NCI-H1436 (cell line): Measurements from ENCODE around the gene ZNF600.
"Not testable (repeated sequence)": the region's sequence is repeated elsewhere in the genome, so short reads cannot be mapped to it uniquely, and the experiment has no call there.

Source experiments
- DNase-seq: peaks from one replicate; lab custom pipeline; 2025; lab: John Stamatoyannopoulos, UW

The ZNF600 gene

DNA sequence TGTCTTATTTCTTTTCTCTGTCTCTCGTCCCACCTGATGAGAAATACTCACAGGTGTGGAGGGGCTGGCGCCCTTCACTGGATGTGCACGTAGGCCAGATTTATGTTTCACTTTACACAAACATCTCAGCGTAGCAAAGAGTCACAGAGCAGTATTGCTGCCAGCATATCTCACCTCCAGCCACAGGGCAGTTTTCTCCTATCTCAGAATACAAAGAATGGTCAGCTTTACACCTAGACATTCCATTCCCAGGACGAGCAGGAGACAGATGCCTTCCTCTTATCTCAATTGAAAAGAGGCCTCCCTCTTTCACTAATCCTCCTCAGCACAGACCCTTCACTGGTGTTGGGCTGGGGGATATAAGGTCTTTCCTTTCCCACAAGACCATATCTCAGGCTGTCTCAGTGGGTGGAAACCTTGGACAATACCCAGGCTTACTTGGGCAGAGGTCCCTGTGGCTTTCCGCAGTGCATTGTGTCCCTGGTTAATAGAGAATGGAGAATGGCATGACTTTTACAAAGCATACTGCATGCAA lies 44.6 kb downstream of the ZNF600 start:
- DNase-seq, result no peak

DNA sequence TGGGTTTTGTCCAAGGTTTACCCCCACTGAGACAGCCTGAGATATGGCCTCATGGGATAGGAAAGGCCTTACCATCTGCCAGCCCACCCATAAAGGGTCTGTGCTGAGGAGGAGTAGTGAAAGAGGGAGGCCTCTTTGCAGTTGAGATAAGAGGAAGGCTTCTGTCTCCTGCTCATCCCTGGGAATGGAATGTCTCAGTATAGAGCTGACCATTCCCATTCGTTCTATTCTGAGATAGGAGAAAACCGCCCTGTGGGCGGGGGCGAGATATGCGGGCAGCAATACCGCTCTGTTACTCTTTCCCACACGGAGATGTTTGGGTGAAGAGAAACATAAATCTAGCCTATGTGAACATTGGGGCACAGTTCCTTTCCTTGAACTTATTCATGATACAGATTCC lies 45.2 kb downstream of the ZNF600 start:
- not testable (repeated sequence) for DNase-seq

DNA sequence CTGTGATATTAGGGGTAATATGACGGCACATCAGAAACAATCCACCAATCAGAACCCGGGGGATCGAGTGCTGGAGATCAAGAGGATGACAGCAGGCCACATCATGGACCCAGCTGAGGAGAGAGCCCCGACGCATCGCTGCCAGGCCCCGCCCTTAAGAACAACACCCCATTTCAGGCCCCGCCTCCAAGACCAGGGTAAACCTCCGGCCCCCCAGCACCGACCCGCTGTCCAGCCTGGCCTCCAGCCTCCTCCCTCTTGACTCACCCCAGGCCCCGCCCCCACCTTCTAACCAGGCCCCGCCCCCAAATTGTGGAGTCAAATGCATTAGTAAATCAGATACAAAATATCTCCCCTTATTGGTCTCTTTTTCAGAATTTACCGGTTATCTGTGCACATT lies 47.0 kb downstream of the ZNF600 start:
- DNase-seq, result no peak

DNA sequence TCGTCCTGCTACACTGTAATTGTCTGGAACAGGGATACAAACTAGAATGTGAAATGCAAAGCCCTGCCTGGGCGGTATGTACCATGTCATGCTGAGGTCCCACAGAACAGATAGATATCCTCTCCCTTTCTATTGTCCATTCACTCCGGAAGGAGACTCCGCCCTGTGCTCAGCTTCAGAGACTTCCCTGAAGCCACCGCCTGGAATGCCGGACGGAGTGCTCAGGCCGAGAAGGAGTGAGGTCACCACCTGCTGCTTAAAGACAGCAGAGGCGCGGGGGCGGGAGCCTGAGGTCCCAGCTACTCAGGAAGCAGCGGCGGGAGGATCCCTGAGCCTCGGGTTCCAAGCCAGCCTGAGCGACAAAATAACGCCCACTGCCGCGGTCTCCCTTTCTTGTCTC lies 50.9 kb downstream of the ZNF600 start:
- DNase-seq, result no peak

DNA sequence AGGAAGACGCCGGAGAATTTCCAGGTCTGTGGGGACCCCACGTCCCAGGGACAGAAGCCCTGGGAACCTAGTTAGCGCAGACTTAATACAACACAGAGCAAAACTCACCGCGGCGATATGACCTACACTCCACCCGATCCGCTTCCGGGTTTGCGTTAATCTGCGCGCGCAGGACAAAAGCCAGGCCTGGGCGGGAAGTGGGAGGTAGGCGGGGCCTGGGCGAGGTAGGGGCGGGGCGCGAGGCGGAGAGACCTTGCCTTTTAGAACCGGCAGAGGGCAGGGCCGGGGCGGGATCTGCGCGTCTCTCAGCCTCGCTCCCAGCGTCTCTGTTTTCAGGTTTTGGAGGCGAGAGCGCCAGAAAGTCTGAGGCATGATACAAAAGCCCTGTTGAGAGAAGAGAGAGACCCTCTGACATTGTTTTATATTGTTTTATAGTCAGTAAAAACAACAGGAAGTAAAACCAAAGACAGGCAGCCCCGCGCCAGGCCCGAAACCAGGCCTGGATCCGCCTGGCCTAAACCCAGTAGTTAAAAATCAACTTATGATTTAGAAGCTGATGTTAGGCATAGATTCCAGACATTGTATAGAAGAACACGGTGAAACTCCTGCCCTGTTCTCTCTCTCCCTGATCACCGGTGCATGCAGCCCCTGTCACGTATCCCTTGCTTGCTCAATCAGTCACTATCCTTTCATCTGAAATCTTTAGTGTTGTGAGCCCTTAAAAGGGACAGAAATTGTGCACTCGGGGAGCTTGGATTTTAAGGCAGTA lies 51.5 kb downstream of the ZNF600 start, which contains the start of gene ZNF611:
Gene ZNF611 (minus strand): TSS at position 152 of the 769 bp plus-strand sequence. CDS start 19,150 bp downstream, outside the sequence.
- DNase-seq, result peak; percentile 98

DNA sequence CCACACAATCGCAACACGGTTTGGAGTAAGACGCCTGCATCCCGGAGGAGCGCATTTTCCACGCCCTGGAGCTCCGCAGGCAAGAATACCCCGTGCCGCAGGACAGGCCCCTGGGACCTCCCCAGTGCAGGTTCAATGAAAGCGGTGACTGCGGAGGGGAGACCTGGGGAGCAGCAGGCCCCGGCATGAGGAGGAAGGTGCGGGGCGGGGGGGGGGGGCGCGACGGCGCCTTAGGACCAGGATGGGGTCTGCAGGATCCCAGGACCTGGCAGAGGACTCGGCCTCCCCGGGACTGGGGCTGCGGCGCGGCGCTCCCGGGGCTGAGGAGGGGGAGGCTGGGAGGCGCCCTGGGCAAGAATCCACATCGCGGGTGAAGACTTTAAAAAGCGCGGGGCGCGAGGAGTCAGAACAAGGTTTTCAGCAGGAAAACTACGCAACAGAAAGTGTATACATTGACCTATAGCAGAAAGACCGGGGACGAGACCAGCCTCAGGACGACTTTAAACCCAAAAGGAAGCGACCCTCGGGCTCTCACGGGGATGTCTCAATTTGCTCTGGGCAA lies 52.2 kb downstream of the ZNF600 start:
- no peak for DNase-seq

DNA sequence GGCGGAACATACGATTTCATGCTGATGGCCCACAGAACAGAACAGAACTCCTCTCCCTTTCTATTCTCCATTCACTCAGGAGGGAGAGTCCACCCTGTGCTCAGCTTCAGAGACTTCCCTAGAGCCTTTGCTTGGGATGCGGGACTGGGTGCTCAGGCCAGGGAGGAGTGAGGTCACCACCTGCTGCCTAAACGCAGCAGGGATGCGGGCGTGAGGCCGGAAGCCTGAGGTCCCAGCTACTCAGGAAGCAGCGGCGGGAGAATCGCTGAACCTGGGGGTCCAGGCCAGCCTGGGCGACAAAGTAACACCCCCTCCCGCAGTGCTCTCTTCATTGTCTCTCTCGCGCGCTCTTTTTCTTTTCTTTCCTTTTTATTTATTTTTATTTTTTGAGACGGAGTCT lies 60.5 kb downstream of the ZNF600 start:
- DNase-seq, result not testable (repeated sequence)

DNA sequence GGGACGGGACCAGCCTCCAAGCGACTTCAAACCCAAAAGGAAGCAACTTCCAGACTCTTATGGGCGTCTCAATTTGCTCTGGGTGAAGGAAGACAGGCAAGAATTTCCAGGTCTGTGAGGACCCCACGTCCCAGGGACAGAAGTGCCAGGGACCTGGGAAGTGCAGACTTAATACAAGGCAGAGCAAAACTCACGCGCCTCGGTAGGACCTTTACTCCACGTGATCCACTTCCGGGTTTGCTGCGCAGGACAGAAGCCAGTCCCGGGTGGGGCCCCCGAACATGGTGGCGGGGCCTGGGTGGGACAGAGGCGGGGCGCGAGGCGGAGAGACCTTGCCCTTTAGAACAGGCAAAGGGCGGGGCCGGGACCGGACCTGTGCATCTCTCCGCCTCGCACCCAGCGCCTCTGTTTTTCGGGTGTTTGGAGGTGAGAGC lies 61.0 kb downstream of the ZNF600 start:
- DNase-seq, result no peak

DNA sequence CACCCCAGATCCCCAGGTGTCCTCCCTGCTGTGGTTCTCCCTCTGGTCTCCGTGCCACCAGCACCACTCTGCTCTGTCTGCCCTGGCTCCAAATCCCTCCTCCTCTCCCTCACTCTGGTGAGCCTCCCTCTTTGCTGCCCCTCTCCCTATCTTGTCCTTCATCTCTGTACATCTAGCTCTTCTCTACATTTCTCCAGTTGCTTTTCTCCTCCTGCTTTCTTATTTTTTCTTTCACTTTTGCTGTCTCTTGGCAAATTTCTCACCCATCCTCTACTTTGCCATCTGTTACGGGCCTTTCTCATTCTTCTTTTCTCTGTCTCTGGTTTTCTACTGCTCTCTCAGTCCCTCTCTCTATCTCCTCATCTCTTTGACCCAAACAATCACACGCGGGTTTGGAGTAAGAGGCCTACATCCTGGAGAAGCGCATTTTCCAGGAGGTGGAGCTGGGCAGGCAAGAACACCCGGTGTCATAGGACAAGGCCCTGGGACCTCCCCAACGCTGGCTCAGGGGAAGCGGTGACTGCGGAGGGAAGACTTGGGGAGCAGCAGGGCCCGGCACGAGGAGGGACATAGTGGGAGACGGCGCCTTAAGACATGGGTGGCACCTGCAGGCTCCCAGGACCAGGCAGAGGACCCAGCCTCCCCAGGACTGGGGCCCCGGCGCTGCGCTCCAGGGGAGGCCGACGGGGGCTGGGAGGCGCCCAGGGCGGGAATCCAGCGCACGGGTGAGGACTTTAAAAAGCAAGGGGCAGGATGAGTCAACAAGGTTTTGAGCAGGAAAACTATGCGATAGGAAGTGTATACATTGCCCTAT lies 61.7 kb downstream of the ZNF600 start:
- DNase-seq, result no peak

DNA sequence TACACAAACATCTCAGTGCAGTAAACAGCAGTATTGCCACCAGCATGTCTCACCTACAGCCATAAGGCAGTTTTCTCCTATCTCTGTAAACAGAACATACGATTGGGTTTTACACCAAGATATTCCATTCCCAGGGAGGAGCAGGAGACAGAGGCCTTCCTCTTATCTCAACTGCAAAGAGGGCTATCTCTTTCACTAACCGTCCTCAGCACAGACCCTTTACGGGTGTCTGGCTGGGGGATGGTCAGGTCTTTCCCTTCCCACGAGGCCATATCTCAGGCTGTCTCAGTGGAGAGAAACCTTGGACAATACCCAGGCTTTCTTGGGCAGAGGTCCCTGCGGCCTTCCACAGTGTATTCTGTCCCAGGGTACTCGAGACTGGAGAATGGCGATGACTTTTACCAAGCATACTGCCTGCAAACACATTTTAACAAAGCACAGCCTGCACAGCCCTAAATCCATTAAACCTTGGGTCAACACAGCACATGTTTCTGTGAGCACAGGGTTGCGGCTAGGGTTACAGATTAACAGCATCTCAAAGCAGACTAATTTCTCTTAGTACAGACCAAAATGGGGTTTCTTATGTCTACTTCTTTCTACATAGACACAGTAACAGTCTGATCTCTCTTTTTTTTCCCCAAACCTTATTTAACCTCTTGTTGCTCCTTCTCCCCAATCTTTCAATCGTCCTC lies 62.5 kb downstream of the ZNF600 start:
- not testable (repeated sequence) for DNase-seq

DNA sequence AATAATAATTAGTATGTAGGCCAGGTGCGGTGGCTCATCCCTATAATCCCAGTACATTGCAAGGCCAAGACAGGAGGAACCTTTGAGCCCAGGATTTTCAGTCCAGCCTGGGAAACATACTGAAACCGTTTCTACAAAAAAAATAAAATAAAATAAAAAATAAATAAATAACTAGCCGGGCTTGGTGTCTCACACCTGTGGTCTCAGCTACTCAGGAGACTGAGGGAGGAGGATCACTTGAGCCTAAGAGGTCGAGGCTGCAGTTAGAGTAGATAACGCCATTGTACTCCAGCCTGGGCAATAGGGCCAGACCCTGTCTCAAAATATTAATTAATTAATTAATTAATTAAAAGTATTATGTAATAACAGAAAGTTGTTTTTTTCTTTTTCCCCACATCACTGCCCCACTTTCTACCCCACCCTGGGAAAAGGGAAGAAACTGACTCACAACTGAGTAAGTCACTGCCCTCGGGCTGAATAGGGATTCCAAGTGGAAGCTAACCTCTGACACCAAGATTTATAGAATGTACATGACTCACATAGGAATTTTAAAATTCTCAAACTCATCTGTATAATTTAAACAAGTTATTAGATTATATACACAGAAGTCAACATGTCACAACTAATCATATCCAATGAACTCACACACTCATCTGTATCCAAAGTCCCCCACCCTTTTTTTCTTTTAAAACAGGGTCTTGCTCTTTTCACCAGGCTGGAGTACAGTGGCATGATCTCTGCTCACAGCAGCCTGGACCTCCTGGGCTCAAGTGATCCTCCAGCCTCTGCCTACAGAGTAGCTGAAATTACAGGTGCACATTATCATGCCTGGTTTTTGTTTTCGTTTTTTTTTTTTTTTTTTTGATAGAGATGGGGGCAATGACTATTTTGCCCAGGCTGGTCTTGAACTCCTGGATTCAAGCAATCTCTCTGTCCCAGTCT lies 64.3 kb downstream of the ZNF600 start:
- no peak for DNase-seq

DNA sequence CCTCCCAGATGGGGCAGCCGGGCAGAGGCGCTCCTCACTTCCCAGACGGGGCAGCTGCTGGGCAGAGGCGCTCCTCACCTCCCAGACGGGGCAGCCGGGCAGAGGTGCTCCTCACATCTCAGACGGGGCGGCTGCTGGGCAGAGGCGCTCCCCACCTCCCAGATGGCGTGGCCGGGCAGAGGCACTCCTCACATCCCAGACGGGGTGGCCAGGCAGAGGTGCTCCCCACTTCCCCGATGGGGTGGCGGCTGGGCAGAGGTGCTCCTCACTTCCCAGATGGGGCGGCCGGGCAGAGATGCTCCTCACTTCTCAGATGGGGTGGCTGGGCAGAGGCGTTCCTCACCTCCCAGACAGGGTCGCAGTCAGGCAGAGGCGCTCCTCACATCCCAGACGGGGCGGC lies 66.0 kb downstream of the ZNF600 start:
- DNase-seq, result not testable (repeated sequence)

DNA sequence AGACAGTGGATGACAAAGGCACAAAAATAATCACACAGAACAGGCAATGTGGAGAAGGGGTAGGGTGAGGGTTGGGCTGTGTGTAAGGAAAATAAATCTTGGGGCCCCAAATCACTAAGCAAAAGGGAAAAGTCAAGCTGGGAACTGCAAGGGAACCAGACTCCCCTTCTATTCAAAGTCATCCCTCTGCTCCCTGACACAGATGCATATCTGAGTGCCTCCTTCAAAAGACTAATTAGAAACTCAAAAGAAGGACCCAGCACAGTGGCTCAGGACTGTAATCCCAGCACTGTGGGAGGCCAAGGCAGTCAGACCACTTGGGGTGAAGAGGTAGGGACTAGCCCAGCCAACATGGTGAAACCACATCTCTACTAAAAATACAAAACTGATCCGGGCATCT lies 70.1 kb downstream of the ZNF600 start:
- no peak for DNase-seq

DNA sequence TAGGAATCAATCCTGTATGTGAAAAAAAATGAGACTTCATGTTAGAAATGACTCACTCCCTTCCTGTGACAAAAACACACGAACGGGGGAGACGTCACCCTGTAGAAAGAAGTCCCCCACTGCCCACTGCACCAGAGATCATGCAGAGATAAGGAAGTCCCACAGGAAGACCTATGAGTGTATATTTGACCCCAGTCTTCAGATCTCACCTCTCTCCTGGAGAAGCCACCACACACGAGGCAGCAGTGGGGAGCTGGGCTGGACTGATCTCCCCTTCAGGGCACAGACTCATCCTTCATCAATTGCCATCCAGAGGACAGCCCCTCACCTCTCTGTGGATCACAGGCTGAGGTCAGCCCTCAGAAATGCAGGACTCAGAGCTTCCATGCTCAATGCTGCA lies 70.7 kb downstream of the ZNF600 start:
- not testable (repeated sequence) for DNase-seq

DNA sequence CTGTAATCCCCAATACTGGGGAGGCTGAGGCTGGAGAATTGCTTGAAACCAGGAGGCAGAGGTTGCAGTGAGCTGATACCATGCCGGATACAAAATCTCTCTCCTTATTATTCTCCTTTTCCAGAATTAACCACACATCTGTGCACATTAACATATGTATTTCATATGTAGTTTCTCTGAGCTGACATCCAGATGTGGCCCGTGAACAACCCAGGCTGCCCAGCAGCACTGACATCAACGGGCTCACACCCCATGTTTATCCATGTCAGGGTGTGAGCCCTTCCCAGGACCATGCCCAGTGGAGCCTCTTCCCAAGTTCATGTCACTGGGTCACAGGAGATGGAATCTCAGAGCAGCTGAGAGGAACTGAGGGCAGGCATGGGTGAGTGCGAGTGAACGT lies 71.3 kb downstream of the ZNF600 start:
- not testable (repeated sequence) for DNase-seq
